Bladder microvascular endothelial cell (primary cell): ENCODE results near the gene MRPL4. TPM values are rescaled to one million over a fixed set of nuclear protein-coding genes. Genes with fewer than 3 reads are reported as not detected.

Experiments
- total RNA-seq: library from RNA; depleted of rRNA; stranded (reverse); fragments of >200 nt; gene quantifications from 2 replicates; pipeline ENCODE4 v1.2.3, GENCODE V29; 2014

MRPL4 gene
- total RNA-seq = 20.1 TPM in 2 replicates

GRCh38 chr19:10251792-10252694 is at the start of gene MRPL4:
Gene MRPL4, plus strand, starts transcription at chr19:10252214. Its CDS starts 40 bp downstream, at chr19:10252254.

GRCh38 chr19:10230861-10231611 is 21.0 kb upstream of the MRPL4 start, which contains the start of gene S1PR2:
Gene S1PR2, minus strand, starts transcription at chr19:10231331. Its CDS starts 6,426 bp downstream, at chr19:10224905.

GRCh38 chr19:10270616-10271394 is 18.8 kb downstream of the MRPL4 start, which contains the start of gene ICAM1:
Gene ICAM1, plus strand, starts transcription at chr19:10271120. Its CDS starts 40 bp downstream, at chr19:10271160.

GRCh38 chr19:10286803-10287737 is 35.1 kb downstream of the MRPL4 start, which contains the start of gene ICAM4:
Gene ICAM4, plus strand, starts transcription at chr19:10286955. Its CDS starts 58 bp downstream, at chr19:10287013.

GRCh38 chr19:10289836-10290356 is 37.9 kb downstream of the MRPL4 start, which contains the start of gene ICAM5:
Gene ICAM5, plus strand, starts transcription at chr19:10289952. Its CDS starts 92 bp downstream, at chr19:10290044.

GRCh38 chr19:10309423-10309822 is 57.4 kb downstream of the MRPL4 start, which contains the start of gene ZGLP1:
Gene ZGLP1, minus strand, starts transcription at chr19:10309815.

Other genes starting within 250 kb of the MRPL4 start
- 0.19 and 1.8 TPM in 2 replicates for gene COL5A3, start 241.7 kb upstream of the MRPL4 start, total RNA-seq
- not detected in 2 replicates for gene RDH8, start 238.7 kb upstream of the MRPL4 start, total RNA-seq
- 24.3 and 29.4 TPM in 2 replicates for gene SHFL, start 165.9 kb upstream of the MRPL4 start, total RNA-seq
- gene ANGPTL6, start 149.5 kb upstream of the MRPL4 start, total RNA-seq = 0.25 TPM in 1 of 2 replicates, not detected in the other
- gene PPAN, start 145.9 kb upstream of the MRPL4 start, total RNA-seq = 21.0 and 28.9 TPM in 2 replicates
- gene P2RY11, start 140.5 kb upstream of the MRPL4 start, total RNA-seq = 1.1 and 4.3 TPM in 2 replicates
- 261 and 308 TPM in 2 replicates for gene EIF3G, start 132.3 kb upstream of the MRPL4 start, total RNA-seq
- 36.4 and 63.2 TPM in 2 replicates for gene DNMT1, start 57.3 kb upstream of the MRPL4 start, total RNA-seq
- gene S1PR2, start 20.9 kb upstream of the MRPL4 start, total RNA-seq = 0.65 and 0.69 TPM in 2 replicates
- 28.0 and 138 TPM in 2 replicates for gene ICAM1, start 18.9 kb downstream of the MRPL4 start, total RNA-seq
- gene ICAM4, start 34.7 kb downstream of the MRPL4 start, total RNA-seq = 1.1 and 1.3 TPM in 2 replicates
- 0.16 and 0.25 TPM in 2 replicates for gene ICAM5, start 37.7 kb downstream of the MRPL4 start, total RNA-seq
- gene ZGLP1, start 57.6 kb downstream of the MRPL4 start, total RNA-seq = 0.32 and 0.44 TPM in 2 replicates
- gene FDX2, start 63.8 kb downstream of the MRPL4 start, total RNA-seq = 13.6 and 21.1 TPM in 2 replicates
- 5.8 and 17.7 TPM in 2 replicates for gene RAVER1, start 81.3 kb downstream of the MRPL4 start, total RNA-seq
- 10.5 and 20.9 TPM in 2 replicates for gene ICAM3, start 87.4 kb downstream of the MRPL4 start, total RNA-seq
- 84.3 and 118 TPM in 2 replicates for gene TYK2, start 128.4 kb downstream of the MRPL4 start, total RNA-seq
- 313 and 340 TPM in 2 replicates for gene CDC37, start 151.3 kb downstream of the MRPL4 start, total RNA-seq
- 1.1 and 4.2 TPM in 2 replicates for gene PDE4A, start 168.3 kb downstream of the MRPL4 start, total RNA-seq